WTC11 (cell line): Measurements from ENCODE around the gene CDSN. TPM values are rescaled to one million over a fixed set of nuclear protein-coding genes. Genes with fewer than 3 reads are reported as not detected.
A peak's percentile ranks its signal among the peaks of the same experiment; 100 is the strongest.

Source experiments
- ATAC-seq: fragments of 200-7000 bp; cut with Tn5 transposase; 2 replicates; pipeline ENCODE4 v1.10.0; 2021; ENCODE audit warnings: mild to moderate bottlenecking, moderate library complexity
- CTCF ChIA-PET: fragments of 300-600 bp; sonication (Branson Sonifier 250); formaldehyde crosslinking; loops from one replicate; lab custom pipeline; 2021; ENCODE audit warnings: antibody characterized with exemption; lab: Charles Lee
- POLR2A ChIA-PET: fragments of 350-600 bp; sonication (Branson Sonifier 250); formaldehyde crosslinking; loops from one replicate; lab custom pipeline; 2021; ENCODE audit warnings: antibody characterized with exemption; lab: Charles Lee
- DNase-seq: peaks from one replicate; pipeline ENCODE4 v3.0.0; 2021; ENCODE audit warnings: low spot score
- H3K27ac Mint-ChIP-seq: 2 replicates; pipeline ENCODE4 v1.8.0; 2021; ENCODE audit warnings: mixed read lengths
- H3K27me3 Mint-ChIP-seq: 2 replicates; pipeline ENCODE4 v1.8.0; 2021; ENCODE audit warnings: low read depth, mild to moderate bottlenecking, moderate library complexity, mixed read lengths
- H3K36me3 Mint-ChIP-seq: 2 replicates; pipeline ENCODE4 v1.8.0; 2021; ENCODE audit warnings: mixed read lengths
- H3K4me1 Mint-ChIP-seq: 2 replicates; pipeline ENCODE4 v1.8.0; 2022; ENCODE audit warnings: mixed read lengths
- H3K4me3 Mint-ChIP-seq: 2 replicates; pipeline ENCODE4 v1.8.0; 2021; ENCODE audit warnings: mild to moderate bottlenecking, moderate library complexity, mixed read lengths
- H3K9me3 Mint-ChIP-seq: 2 replicates; pipeline ENCODE4 v1.8.0; 2021; ENCODE audit warnings: mixed read lengths
- E2F4 ChIP-seq: sonication (generic); formaldehyde crosslinking; IDR thresholded peaks from 2 replicates; pipeline ENCODE4 v1.8.1; 2022; ENCODE audit warnings: low read depth, mild to moderate bottlenecking, moderate library complexity, missing genetic modification reagents, borderline replicate concordance
- ELF4 ChIP-seq: sonication (generic); formaldehyde crosslinking; IDR thresholded peaks from 2 replicates; pipeline ENCODE4 v1.8.1; 2022; ENCODE audit warnings: low read depth, mild to moderate bottlenecking, moderate library complexity, missing genetic modification reagents
- ERG ChIP-seq: fragments of 250-450 bp; sonication (Bioruptor Pico); IDR thresholded peaks from 2 replicates; pipeline ENCODE4 v1.8.0; 2021; ENCODE audit warnings: mild to moderate bottlenecking
- FOXK1 ChIP-seq: sonication (generic); formaldehyde crosslinking; IDR thresholded peaks from 2 replicates; pipeline ENCODE4 v1.8.0; 2022; ENCODE audit warnings: mild to moderate bottlenecking, moderate library complexity, missing genetic modification reagents
- FOXP4 ChIP-seq: sonication (generic); formaldehyde crosslinking; IDR thresholded peaks from 2 replicates; pipeline ENCODE4 v1.8.0; 2022; ENCODE audit warnings: mild to moderate bottlenecking, missing genetic modification reagents
- GABPB1 ChIP-seq: sonication (generic); formaldehyde crosslinking; IDR thresholded peaks from 2 replicates; pipeline ENCODE4 v1.8.1; 2023; ENCODE audit warnings: mild to moderate bottlenecking, missing genetic modification reagents
- NFYB ChIP-seq: sonication (generic); formaldehyde crosslinking; conservative IDR thresholded peaks from 2 replicates; pipeline ENCODE4 v1.8.0; 2022; ENCODE audit warnings: low read depth, missing genetic modification reagents
- ZNF425 ChIP-seq: fragments of 250-450 bp; sonication (Bioruptor Pico); conservative IDR thresholded peaks from 2 replicates; pipeline ENCODE4 v1.9.0; 2021; ENCODE audit warnings: mild to moderate bottlenecking
- total RNA-seq: library from RNA; stranded (reverse); gene quantifications from 3 replicates; pipeline ENCODE4 v1.2.3, GENCODE V29; 2021
- TF ChIP-seq, protein P1 (sequence below): sonication (generic); formaldehyde crosslinking; IDR thresholded peaks from 2 replicates; pipeline ENCODE4 v1.8.0; 2023; ENCODE audit warnings: mild to moderate bottlenecking, missing genetic modification reagents
- TF ChIP-seq, protein P2 (sequence below): sonication (generic); formaldehyde crosslinking; IDR thresholded peaks from 2 replicates; pipeline ENCODE4 v1.8.0; 2023; ENCODE audit warnings: missing genetic modification reagents, mild to moderate bottlenecking, borderline replicate concordance
- TF ChIP-seq, protein P3 (sequence below): sonication (generic); formaldehyde crosslinking; IDR thresholded peaks from 2 replicates; pipeline ENCODE4 v1.8.1; 2022; ENCODE audit warnings: mild to moderate bottlenecking, moderate library complexity, missing genetic modification reagents
- TF ChIP-seq, protein P4 (sequence below): sonication (generic); formaldehyde crosslinking; IDR thresholded peaks from 2 replicates; pipeline ENCODE4 v1.8.1; 2022; ENCODE audit warnings: low read depth, missing genetic modification reagents, borderline replicate concordance

CDSN gene
- total RNA-seq, 1 experiment from 2014 or later = not detected

DNA sequence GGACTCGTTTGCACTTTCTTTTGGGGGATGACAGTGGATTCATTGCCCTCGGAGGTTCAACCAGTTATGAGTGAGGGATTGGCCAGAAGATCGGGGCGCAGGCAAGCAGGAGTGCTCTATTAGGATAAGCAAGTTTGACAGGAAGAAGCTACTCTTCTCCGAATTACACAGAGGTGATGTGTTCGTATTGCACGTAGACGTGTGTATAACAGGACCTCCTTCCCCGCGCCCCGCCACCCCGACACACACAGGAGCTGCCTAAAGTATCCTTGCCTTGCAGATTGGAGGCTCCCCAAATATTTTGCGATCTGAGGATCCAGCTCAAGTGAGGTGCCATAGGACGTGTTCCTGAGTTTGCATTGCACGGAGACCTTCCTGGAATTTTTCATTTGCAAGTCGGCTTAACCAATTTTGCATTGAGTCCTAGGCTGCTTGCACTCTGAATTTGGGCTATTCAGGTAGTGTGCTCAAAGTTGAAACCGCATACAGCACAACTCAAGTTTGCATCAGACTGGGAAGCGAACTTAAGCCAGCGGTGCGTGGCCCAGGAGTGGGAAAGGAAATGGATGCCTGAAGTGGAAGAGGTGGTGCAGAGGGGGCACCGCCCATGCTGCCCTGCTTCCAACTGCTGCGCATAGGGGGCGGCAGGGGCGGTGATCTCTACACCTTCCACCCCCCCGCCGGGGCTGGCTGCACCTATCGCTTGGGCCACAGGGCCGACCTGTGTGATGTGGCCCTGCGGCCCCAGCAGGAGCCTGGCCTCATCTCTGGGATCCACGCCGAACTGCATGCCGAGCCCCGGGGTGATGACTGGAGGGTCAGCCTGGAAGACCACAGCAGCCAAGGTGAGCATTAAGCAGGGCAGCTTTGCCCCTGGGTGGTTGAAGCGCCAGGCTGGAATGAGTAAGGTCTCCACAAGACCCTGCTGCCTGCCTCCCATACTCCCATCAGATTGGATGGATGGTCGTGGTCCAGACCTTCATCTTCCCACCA is 38.9 kb upstream of the CDSN start (continued):
- TF ChIP-seq, protein P1, sequence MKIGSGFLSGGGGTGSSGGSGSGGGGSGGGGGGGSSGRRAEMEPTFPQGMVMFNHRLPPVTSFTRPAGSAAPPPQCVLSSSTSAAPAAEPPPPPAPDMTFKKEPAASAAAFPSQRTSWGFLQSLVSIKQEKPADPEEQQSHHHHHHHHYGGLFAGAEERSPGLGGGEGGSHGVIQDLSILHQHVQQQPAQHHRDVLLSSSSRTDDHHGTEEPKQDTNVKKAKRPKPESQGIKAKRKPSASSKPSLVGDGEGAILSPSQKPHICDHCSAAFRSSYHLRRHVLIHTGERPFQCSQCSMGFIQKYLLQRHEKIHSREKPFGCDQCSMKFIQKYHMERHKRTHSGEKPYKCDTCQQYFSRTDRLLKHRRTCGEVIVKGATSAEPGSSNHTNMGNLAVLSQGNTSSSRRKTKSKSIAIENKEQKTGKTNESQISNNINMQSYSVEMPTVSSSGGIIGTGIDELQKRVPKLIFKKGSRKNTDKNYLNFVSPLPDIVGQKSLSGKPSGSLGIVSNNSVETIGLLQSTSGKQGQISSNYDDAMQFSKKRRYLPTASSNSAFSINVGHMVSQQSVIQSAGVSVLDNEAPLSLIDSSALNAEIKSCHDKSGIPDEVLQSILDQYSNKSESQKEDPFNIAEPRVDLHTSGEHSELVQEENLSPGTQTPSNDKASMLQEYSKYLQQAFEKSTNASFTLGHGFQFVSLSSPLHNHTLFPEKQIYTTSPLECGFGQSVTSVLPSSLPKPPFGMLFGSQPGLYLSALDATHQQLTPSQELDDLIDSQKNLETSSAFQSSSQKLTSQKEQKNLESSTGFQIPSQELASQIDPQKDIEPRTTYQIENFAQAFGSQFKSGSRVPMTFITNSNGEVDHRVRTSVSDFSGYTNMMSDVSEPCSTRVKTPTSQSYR = 0 out of 2 replicates have a peak, but pooled peaks have one; percentile 21
- no peak for TF ChIP-seq GABPB1
- peak; percentile 77 for TF ChIP-seq ZNF425
- 0 out of 2 replicates have a peak, but pooled peaks have one; percentile 22 for TF ChIP-seq ERG (CRISPR knock-in tag)

GRCh38 chr6:31158140-31158862 is 38.1 kb upstream of the CDSN start, which contains the start of gene TCF19:
TCF19 (plus strand) TSS chr6:31158589; CDS start chr6:31159470, 881 bp downstream.
- Mint-ChIP-seq H3K9me3 (no peaks in the 10 kb centered on the region), H3K4me3 (peak within 1 kb of the TSS; percentile 96), H3K4me1 (peaks cover 40% of the 10 kb centered on the region), H3K36me3 (peaks cover 41% of the 10 kb centered on the region), H3K27me3 (no peaks in the 10 kb centered on the region), H3K27ac (peak within 1 kb of the TSS; percentile 93)
- ChIA-PET POLR2A (interaction anchor here (0.7 to 3.6 kb wide), 6 partner anchors 12 to 253 kb away, joined by 3 to 44 read pairs (median 5); partner anchors contain the start of gene POU5F1), CTCF (interaction anchor here (0.5 to 2.8 kb wide), 26 partner anchors 8 to 284 kb away, joined by 3 to 19 read pairs (median 5); no protein-coding TSS in a partner anchor)
- ATAC-seq = peak; percentile 76
- peak; percentile 99 for DNase-seq
- TF ChIP-seq, protein P2, sequence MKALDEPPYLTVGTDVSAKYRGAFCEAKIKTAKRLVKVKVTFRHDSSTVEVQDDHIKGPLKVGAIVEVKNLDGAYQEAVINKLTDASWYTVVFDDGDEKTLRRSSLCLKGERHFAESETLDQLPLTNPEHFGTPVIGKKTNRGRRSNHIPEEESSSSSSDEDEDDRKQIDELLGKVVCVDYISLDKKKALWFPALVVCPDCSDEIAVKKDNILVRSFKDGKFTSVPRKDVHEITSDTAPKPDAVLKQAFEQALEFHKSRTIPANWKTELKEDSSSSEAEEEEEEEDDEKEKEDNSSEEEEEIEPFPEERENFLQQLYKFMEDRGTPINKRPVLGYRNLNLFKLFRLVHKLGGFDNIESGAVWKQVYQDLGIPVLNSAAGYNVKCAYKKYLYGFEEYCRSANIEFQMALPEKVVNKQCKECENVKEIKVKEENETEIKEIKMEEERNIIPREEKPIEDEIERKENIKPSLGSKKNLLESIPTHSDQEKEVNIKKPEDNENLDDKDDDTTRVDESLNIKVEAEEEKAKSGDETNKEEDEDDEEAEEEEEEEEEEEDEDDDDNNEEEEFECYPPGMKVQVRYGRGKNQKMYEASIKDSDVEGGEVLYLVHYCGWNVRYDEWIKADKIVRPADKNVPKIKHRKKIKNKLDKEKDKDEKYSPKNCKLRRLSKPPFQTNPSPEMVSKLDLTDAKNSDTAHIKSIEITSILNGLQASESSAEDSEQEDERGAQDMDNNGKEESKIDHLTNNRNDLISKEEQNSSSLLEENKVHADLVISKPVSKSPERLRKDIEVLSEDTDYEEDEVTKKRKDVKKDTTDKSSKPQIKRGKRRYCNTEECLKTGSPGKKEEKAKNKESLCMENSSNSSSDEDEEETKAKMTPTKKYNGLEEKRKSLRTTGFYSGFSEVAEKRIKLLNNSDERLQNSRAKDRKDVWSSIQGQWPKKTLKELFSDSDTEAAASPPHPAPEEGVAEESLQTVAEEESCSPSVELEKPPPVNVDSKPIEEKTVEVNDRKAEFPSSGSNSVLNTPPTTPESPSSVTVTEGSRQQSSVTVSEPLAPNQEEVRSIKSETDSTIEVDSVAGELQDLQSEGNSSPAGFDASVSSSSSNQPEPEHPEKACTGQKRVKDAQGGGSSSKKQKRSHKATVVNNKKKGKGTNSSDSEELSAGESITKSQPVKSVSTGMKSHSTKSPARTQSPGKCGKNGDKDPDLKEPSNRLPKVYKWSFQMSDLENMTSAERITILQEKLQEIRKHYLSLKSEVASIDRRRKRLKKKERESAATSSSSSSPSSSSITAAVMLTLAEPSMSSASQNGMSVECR (CRISPR knock-in tag) = 0 out of 2 replicates have a peak, but pooled peaks have one; percentile 35
- no peak for TF ChIP-seq FOXP4 (CRISPR knock-in tag)
- TF ChIP-seq, protein P3, sequence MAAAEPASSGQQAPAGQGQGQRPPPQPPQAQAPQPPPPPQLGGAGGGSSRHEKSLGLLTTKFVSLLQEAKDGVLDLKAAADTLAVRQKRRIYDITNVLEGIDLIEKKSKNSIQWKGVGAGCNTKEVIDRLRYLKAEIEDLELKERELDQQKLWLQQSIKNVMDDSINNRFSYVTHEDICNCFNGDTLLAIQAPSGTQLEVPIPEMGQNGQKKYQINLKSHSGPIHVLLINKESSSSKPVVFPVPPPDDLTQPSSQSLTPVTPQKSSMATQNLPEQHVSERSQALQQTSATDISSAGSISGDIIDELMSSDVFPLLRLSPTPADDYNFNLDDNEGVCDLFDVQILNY (CRISPR knock-in tag) = peak; percentile 98
- TF ChIP-seq FOXK1 = peak; percentile 60; the same call in 1 of the 2 replicates
- peak; percentile 84; the same call in 1 of the 2 replicates for TF ChIP-seq E2F4 (CRISPR knock-in tag)
- TF ChIP-seq, protein P4, sequence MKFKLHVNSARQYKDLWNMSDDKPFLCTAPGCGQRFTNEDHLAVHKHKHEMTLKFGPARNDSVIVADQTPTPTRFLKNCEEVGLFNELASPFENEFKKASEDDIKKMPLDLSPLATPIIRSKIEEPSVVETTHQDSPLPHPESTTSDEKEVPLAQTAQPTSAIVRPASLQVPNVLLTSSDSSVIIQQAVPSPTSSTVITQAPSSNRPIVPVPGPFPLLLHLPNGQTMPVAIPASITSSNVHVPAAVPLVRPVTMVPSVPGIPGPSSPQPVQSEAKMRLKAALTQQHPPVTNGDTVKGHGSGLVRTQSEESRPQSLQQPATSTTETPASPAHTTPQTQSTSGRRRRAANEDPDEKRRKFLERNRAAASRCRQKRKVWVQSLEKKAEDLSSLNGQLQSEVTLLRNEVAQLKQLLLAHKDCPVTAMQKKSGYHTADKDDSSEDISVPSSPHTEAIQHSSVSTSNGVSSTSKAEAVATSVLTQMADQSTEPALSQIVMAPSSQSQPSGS = no peak
- peak; percentile 94 for TF ChIP-seq NFYB
- no peak for TF ChIP-seq ELF4 (CRISPR knock-in tag)
